WTC11 (cell line): ENCODE data around the gene ARHGEF33.

Experiments used
- ESRRA ChIP-seq: sonication (generic); formaldehyde crosslinking; IDR thresholded peaks from 2 replicates; pipeline ENCODE4 v1.8.1; 2022; ENCODE audit warnings: mild to moderate bottlenecking, missing genetic modification reagents, borderline replicate concordance
- OVOL2 ChIP-seq: fragments of 250-450 bp; sonication (Bioruptor Pico); IDR thresholded peaks from 2 replicates; pipeline ENCODE4 v1.9.0; 2021; ENCODE audit warnings: mild to moderate bottlenecking, borderline replicate concordance
- SP1 ChIP-seq: sonication (generic); formaldehyde crosslinking; conservative IDR thresholded peaks from 2 replicates; pipeline ENCODE4 v1.8.1; 2022; ENCODE audit warnings: missing genetic modification reagents
- USF1 ChIP-seq: sonication (generic); formaldehyde crosslinking; IDR thresholded peaks from 2 replicates; pipeline ENCODE4 v1.8.0; 2022; ENCODE audit warnings: mild to moderate bottlenecking, missing genetic modification reagents
- TF ChIP-seq, protein P1 (sequence below): fragments of 200-600 bp; IDR thresholded peaks from 2 replicates; pipeline ENCODE4 v1.8.0; 2022; ENCODE audit warnings: antibody characterized with exemption
- TF ChIP-seq, protein P2 (sequence below): sonication (generic); formaldehyde crosslinking; conservative IDR thresholded peaks from 2 replicates; pipeline ENCODE4 v1.8.1; 2022; ENCODE audit warnings: mild to moderate bottlenecking, missing genetic modification reagents

DNA sequence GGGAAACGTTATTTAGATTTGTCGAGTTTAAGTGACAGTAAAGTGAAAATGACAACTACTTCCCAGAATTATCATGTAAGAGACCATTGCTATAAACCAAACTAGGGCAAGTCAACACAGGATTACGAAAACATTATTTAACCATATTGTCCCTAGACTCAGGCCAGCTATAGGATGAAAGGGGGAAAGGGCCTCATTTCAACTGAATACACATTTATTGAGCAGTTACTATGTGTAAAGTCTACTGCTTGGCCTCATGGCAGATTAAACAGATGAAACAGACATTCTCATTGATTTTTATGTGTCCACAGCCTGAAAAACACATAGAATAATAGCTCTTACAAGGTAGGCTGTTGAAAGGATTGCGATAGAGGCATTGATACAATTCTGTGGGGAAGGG, 32.7 kb downstream of the ARHGEF33 start:
- no peak for TF ChIP-seq ESRRA (CRISPR knock-in tag)
- TF ChIP-seq, protein P1, sequence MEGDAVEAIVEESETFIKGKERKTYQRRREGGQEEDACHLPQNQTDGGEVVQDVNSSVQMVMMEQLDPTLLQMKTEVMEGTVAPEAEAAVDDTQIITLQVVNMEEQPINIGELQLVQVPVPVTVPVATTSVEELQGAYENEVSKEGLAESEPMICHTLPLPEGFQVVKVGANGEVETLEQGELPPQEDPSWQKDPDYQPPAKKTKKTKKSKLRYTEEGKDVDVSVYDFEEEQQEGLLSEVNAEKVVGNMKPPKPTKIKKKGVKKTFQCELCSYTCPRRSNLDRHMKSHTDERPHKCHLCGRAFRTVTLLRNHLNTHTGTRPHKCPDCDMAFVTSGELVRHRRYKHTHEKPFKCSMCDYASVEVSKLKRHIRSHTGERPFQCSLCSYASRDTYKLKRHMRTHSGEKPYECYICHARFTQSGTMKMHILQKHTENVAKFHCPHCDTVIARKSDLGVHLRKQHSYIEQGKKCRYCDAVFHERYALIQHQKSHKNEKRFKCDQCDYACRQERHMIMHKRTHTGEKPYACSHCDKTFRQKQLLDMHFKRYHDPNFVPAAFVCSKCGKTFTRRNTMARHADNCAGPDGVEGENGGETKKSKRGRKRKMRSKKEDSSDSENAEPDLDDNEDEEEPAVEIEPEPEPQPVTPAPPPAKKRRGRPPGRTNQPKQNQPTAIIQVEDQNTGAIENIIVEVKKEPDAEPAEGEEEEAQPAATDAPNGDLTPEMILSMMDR, result no peak
- no peak for TF ChIP-seq SP1 (CRISPR knock-in tag)
- TF ChIP-seq USF1 (CRISPR knock-in tag), result no peak
- TF ChIP-seq, protein P2, sequence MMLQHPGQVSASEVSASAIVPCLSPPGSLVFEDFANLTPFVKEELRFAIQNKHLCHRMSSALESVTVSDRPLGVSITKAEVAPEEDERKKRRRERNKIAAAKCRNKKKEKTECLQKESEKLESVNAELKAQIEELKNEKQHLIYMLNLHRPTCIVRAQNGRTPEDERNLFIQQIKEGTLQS (CRISPR knock-in tag), result no peak
- TF ChIP-seq OVOL2 (CRISPR knock-in tag), result no peak
